Left ventricle myocardium inferior (tissue), 1 donor: ENCODE results near the gene PLCD1. TPM values are rescaled to one million over a fixed set of nuclear protein-coding genes. Genes with fewer than 3 reads are reported as not detected.

Experiments used
- DNase-seq: peaks from one replicate; pipeline ENCODE4 v3.0.0-alpha.2; 2020
- H3K27ac ChIP-seq: fragments of 200-600 bp; replicated peaks from 2 replicates; pipeline ENCODE4 v1.8.0; 2021
- H3K27me3 ChIP-seq: fragments of 200-600 bp; 2 replicates; pipeline ENCODE4 v1.8.0; 2021; ENCODE audit warnings: low read depth
- H3K36me3 ChIP-seq: fragments of 200-600 bp; 2 replicates; pipeline ENCODE4 v1.8.0; 2021
- H3K4me1 ChIP-seq: fragments of 200-600 bp; 2 replicates; pipeline ENCODE4 v1.8.0; 2021
- H3K4me3 ChIP-seq: fragments of 200-600 bp; 2 replicates; pipeline ENCODE4 v1.8.0; 2021; ENCODE audit warnings: mild to moderate bottlenecking, moderate library complexity
- H3K9me3 ChIP-seq: fragments of 200-600 bp; replicated peaks from 2 replicates; pipeline ENCODE4 v1.8.0; 2021
- intact Hi-C: fragments of 100-400 bp; cut with micrococcal nuclease; formaldehyde crosslinking; loops from one replicate; pipeline ENCODE4 v1.11.0; 2022
- total RNA-seq: library from RNA; stranded (reverse); fragmentation: NEBNext Ultra II Directional; extraction: Animal tissue kit (Norgen Biotek cat#: 25700); gene quantifications from one replicate; pipeline ENCODE4 v1.2.1, GENCODE V29; 2021
- TF ChIP-seq, protein P1 (sequence below): fragments of 200-600 bp; IDR thresholded peaks from 2 replicates; pipeline ENCODE4 v1.8.0; 2021; ENCODE audit warnings: antibody characterized with exemption, mild to moderate bottlenecking, borderline replicate concordance
- donor health status: DM: no; HTN: yes; CAD: no; lungs with severe emphysema.

Gene PLCD1
- total RNA-seq, 1 donor from 2014 or later = 10.3 TPM

DNA sequence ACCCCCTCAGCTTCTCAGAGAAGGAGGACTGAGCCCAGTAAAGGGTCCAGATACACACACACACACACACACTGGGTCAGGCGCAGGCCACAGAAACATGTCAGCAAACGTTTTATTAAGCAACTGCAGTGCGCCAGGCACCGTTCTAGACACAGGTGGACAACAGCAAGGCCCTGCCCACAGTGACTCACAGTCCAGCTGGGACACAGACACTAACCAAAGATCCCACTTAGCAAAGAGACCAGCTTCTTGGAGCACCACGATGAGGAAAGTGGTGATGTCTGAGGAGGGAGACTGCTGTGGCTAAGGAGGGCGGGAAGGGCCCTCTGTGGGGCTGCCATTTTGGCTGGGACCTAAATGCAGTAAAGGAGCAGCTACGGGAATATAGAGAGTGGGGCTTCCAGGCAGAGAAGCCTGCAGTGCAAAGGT, 41.7 kb downstream of the PLCD1 start:
- Histone ChIP-seq H3K36me3 (peaks cover 4% of the 10 kb centered on the region), H3K9me3 (no peaks in the 10 kb centered on the region), H3K27ac (no peak overlapping the region), H3K27me3 (no peaks in the 10 kb centered on the region), H3K4me3 (no peak overlapping the region), H3K4me1 (peaks cover 22% of the 10 kb centered on the region)
- TF ChIP-seq, protein P1, sequence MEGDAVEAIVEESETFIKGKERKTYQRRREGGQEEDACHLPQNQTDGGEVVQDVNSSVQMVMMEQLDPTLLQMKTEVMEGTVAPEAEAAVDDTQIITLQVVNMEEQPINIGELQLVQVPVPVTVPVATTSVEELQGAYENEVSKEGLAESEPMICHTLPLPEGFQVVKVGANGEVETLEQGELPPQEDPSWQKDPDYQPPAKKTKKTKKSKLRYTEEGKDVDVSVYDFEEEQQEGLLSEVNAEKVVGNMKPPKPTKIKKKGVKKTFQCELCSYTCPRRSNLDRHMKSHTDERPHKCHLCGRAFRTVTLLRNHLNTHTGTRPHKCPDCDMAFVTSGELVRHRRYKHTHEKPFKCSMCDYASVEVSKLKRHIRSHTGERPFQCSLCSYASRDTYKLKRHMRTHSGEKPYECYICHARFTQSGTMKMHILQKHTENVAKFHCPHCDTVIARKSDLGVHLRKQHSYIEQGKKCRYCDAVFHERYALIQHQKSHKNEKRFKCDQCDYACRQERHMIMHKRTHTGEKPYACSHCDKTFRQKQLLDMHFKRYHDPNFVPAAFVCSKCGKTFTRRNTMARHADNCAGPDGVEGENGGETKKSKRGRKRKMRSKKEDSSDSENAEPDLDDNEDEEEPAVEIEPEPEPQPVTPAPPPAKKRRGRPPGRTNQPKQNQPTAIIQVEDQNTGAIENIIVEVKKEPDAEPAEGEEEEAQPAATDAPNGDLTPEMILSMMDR = no peak
- intact Hi-C loops = no loop called here
- DNase-seq = no peak

- Histone ChIP-seq H3K4me3 (no peak overlapping the region), H3K36me3 (peaks cover 8% of the 10 kb centered on the region), H3K9me3 (no peaks in the 10 kb centered on the region), H3K27ac (no peak overlapping the region), H3K4me1 (peaks cover 22% of the 10 kb centered on the region), H3K27me3 (no peaks in the 10 kb centered on the region)
- intact Hi-C loops = no loop called here
- TF ChIP-seq, protein P1 = no peak
- DNase-seq = no peak
Observed at GRCh38 chr3:37987315-37987697, 42.1 kb downstream of the PLCD1 start.

- TF ChIP-seq, protein P1 = no peak
- intact Hi-C loops = no loop called here
- Histone ChIP-seq H3K4me1 (peaks cover 22% of the 10 kb centered on the region), H3K36me3 (peaks cover 14% of the 10 kb centered on the region), H3K27ac (no peak overlapping the region), H3K9me3 (no peaks in the 10 kb centered on the region), H3K4me3 (no peak overlapping the region), H3K27me3 (no peaks in the 10 kb centered on the region)
- no peak for DNase-seq
Observed at GRCh38 chr3:37986479-37987314, 42.7 kb downstream of the PLCD1 start.

- no peak for DNase-seq
- peaks cover 22% of the 10 kb centered on the region for H3K36me3 ChIP-seq
- TF ChIP-seq, protein P1 = peak; percentile 15
- H3K4me3 ChIP-seq = no peak overlapping the region
- H3K27ac ChIP-seq = peak overlapping the region; percentile 62
- no peaks in the 10 kb centered on the region for H3K27me3 ChIP-seq
- H3K4me1 ChIP-seq = peaks cover 22% of the 10 kb centered on the region
- intact Hi-C loops = no loop called here
- no peaks in the 10 kb centered on the region for H3K9me3 ChIP-seq
Observed at GRCh38 chr3:37985637-37986320, 43.7 kb downstream of the PLCD1 start.

- H3K9me3 ChIP-seq = no peaks in the 10 kb centered on the region
- TF ChIP-seq, protein P1 = no peak
- intact Hi-C loops = no loop called here
- no peak overlapping the region for H3K4me3 ChIP-seq
- no peak for DNase-seq
- no peak overlapping the region for H3K27ac ChIP-seq
- peaks cover 22% of the 10 kb centered on the region for H3K4me1 ChIP-seq
- H3K36me3 ChIP-seq = peaks cover 29% of the 10 kb centered on the region
- no peaks in the 10 kb centered on the region for H3K27me3 ChIP-seq
Observed at GRCh38 chr3:37984596-37984995, 44.8 kb downstream of the PLCD1 start.
